Panc1 (cell line): Measurements from ENCODE around the gene SLC25A30. TPM values are rescaled to one million over a fixed set of nuclear protein-coding genes. Genes with fewer than 3 reads are reported as not detected.

Experiments
- ATAC-seq: fragments of 200-7000 bp; cut with Tn5 transposase; 2 replicates; pipeline ENCODE4 v1.9.1; 2020; ENCODE audit warnings: mild to moderate bottlenecking, moderate library complexity
- BruUV-seq: library from RNA; stranded (reverse); fragments of 400-500 nt; replicated peaks from 2 replicates; lab custom pipeline; 2021; lab: Mats Ljungman, UMichigan
- CTCF ChIA-PET: fragments of 300-600 bp; sonication (Branson Sonifier 250); formaldehyde crosslinking; loops from one replicate; lab custom pipeline; 2022; ENCODE audit warnings: antibody characterized with exemption; lab: Charles Lee
- POLR2A ChIA-PET: fragments of 300-600 bp; sonication (Branson Sonifier 250); formaldehyde crosslinking; loops from one replicate; lab custom pipeline; 2022; ENCODE audit warnings: antibody characterized with exemption; lab: Charles Lee
- DNase-seq: peaks from one replicate; pipeline ENCODE4 v3.0.0-alpha.2; 2010; ENCODE audit warnings: low read depth, low spot score
- H3K27ac ChIP-seq: 2 replicates; pipeline ENCODE4 v1.5.1; 2011; ENCODE audit warnings: mild to moderate bottlenecking, low read length, inconsistent platforms
- H3K27me3 ChIP-seq: fragments of 200-500 bp; sonication (Bioruptor generic); 2 replicates; pipeline ENCODE4 v1.6.0; 2014; ENCODE audit warnings: low read length, inconsistent platforms; ENCODE audit not compliant: control insufficient read depth, insufficient read depth
- H3K36me3 ChIP-seq: fragments of 200-500 bp; sonication (Bioruptor generic); 2 replicates; pipeline ENCODE4 v1.5.1; 2014; ENCODE audit warnings: inconsistent platforms, mild to moderate bottlenecking, low read length, moderate library complexity; ENCODE audit not compliant: control insufficient read depth, insufficient read depth
- H3K4me1 ChIP-seq: 2 replicates; pipeline ENCODE4 v1.5.1; 2011; ENCODE audit warnings: inconsistent platforms, mild to moderate bottlenecking, low read length, moderate library complexity; ENCODE audit not compliant: control insufficient read depth, insufficient read depth
- H3K4me3 ChIP-seq, 2 experiments: 2 replicates each; pipeline ENCODE4 v1.5.1; 2011 to 2012; ENCODE audit warnings: low read depth in 2 of 2, low read length in 2 of 2, mild to moderate bottlenecking in 2 of 2, inconsistent platforms in 1 of 2, moderate library complexity in 1 of 2
- H3K9me3 ChIP-seq: fragments of 200-500 bp; sonication (Bioruptor generic); 2 replicates; pipeline ENCODE4 v1.5.1; 2014; ENCODE audit warnings: low read depth, mild to moderate bottlenecking, inconsistent platforms, low read length, moderate library complexity; ENCODE audit not compliant: control insufficient read depth, insufficient read depth
- CTCF ChIP-seq: fragments of 450-650 bp; IDR thresholded peaks from 2 replicates; pipeline ENCODE4 v1.5.1; 2017; ENCODE audit warnings: mild to moderate bottlenecking
- POLR2AphosphoS5 ChIP-seq: IDR thresholded peaks from 2 replicates; pipeline ENCODE4 v1.6.1; 2012; ENCODE audit warnings: mild to moderate bottlenecking, low read depth, low read length, moderate library complexity
- REST ChIP-seq, 2 experiments: IDR thresholded peaks; 2 replicates each; pipeline ENCODE4 v1.6.1; 2011 to 2012; ENCODE audit warnings: low read depth in 2 of 2, control low read depth in 1 of 2, low read length in 1 of 2, mild to moderate bottlenecking in 1 of 2, moderate library complexity in 1 of 2; ENCODE audit not compliant: insufficient read depth in 1 of 2
- SIN3A ChIP-seq: IDR thresholded peaks from 2 replicates; pipeline ENCODE4 v1.6.1; 2012; ENCODE audit warnings: low read depth, mild to moderate bottlenecking, low read length, moderate library complexity, borderline replicate concordance; ENCODE audit not compliant: insufficient read depth
- TCF7L2 ChIP-seq: IDR thresholded peaks from 2 replicates; pipeline ENCODE4 v1.6.1; 2011; ENCODE audit warnings: mild to moderate bottlenecking, low read depth, low read length, inconsistent platforms
- in situ Hi-C: cut with HindIII; loops from 2 replicates; pipeline ENCODE4 v1.10.0; 2016; ENCODE audit warnings: low sequenced_read_pairs, low pct_unique_long_range_greater_than_20kb
- intact Hi-C: fragments of 100-400 bp; cut with micrococcal nuclease; formaldehyde crosslinking; loops from one replicate; pipeline ENCODE4 v1.10.0; 2022; ENCODE audit not compliant: unreplicated experiment
- total RNA-seq: library from RNA; stranded (reverse); gene quantifications from one replicate; pipeline ENCODE4 v1.2.1, GENCODE V29; 2021; ENCODE audit not compliant: unreplicated experiment

The SLC25A30 gene
- total RNA-seq, 1 experiment from 2014 or later: 26.8 TPM

GRCh38 chr13:45412274-45413049 is 5.7 kb downstream of the SLC25A30 start:
- CTCF ChIA-PET: no interaction called here
- no peak overlapping the region for H3K27ac ChIP-seq
- BruUV-seq: no TSS peak
- no peaks in the 10 kb centered on the region; the same call in 1 of the 2 replicates for H3K4me1 ChIP-seq
- H3K36me3 ChIP-seq: no peaks in the 10 kb centered on the region; the same call in none of the 2 replicates
- no peak for ATAC-seq
- H3K9me3 ChIP-seq: no peaks in the 10 kb centered on the region
- intact Hi-C loops: no loop called here
- no peaks in the 10 kb centered on the region for H3K27me3 ChIP-seq
- in situ Hi-C loops: no loop called here
- POLR2A ChIA-PET: no interaction called here
- DNase-seq: no peak
- no peak for TF ChIP-seq CTCF
- no peak for TF ChIP-seq TCF7L2
- no peak for TF ChIP-seq REST (IDR thresholded peaks at IDR 0.05; ENCODE audit: insufficient read depth in 1 of 2, low read depth in 2 of 2, low read length in 1 of 2)
- no peak for TF ChIP-seq POLR2AphosphoS5
- TF ChIP-seq SIN3A: no peak
- H3K4me3 ChIP-seq: no peak overlapping the region

- DNase-seq: no peak
- Histone ChIP-seq H3K27me3 (no peaks in the 10 kb centered on the region), H3K4me1 (no peaks in the 10 kb centered on the region; the same call in 1 of the 2 replicates), H3K4me3 (no peak overlapping the region), H3K27ac (no peak overlapping the region), H3K9me3 (no peaks in the 10 kb centered on the region), H3K36me3 (no peaks in the 10 kb centered on the region; the same call in 1 of the 2 replicates)
- CTCF ChIA-PET: interaction anchor here (0.6 kb wide), 1 partner anchor 18 kb away, joined by 3 read pairs; no protein-coding TSS in a partner anchor
- BruUV-seq: no TSS peak
- TF ChIP-seq SIN3A: no peak
- no peak for TF ChIP-seq POLR2AphosphoS5
- TF ChIP-seq REST (IDR thresholded peaks at IDR 0.05; ENCODE audit: insufficient read depth in 1 of 2, low read depth in 2 of 2, low read length in 1 of 2): no peak
- TF ChIP-seq TCF7L2: no peak
- no peak for TF ChIP-seq CTCF
- ATAC-seq: no peak
- in situ Hi-C loops (no loop called here), intact Hi-C loops (no loop called here)
- POLR2A ChIA-PET: no interaction called here
Observed at GRCh38 chr13:45411631-45412030, 6.5 kb downstream of the SLC25A30 start.
